SIG-M5 (cell line): ENCODE data around the gene SPNS3.

Experiments used
- DNase-seq: peaks from one replicate; lab custom pipeline; 2025; lab: John Stamatoyannopoulos, UW

Gene SPNS3, protein sequence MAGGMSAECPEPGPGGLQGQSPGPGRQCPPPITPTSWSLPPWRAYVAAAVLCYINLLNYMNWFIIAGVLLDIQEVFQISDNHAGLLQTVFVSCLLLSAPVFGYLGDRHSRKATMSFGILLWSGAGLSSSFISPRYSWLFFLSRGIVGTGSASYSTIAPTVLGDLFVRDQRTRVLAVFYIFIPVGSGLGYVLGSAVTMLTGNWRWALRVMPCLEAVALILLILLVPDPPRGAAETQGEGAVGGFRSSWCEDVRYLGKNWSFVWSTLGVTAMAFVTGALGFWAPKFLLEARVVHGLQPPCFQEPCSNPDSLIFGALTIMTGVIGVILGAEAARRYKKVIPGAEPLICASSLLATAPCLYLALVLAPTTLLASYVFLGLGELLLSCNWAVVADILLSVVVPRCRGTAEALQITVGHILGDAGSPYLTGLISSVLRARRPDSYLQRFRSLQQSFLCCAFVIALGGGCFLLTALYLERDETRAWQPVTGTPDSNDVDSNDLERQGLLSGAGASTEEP

DNA sequence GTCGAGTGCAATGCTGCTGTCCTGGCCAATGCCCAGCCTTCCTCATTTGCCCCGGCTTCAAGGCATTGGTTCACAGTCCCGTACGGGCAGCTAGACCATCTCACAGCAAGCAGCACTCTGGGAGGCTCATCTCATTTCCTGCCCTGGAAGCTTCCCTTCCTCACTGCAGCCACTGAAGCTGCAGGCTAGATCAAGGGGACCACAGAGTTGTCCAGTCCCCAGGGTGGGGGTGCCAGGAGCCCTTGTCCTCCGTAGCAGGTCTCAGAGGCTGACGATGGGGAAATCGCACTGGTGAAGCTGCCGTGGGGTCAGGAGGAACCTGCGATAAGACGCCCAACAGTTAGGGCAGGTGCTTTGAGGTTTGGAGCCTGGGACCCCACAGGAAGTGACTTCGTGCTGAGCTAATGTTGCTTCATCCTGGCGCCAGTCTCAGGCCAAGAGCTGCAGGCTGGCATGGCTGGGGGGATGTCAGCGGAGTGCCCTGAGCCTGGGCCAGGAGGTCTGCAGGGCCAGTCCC is at the start of gene SPNS3:
TSS of gene SPNS3 (plus strand) at position 426 of the 517 bp plus-strand sequence. CDS start at position 454, 28 bp downstream.
- peak; percentile 68 for DNase-seq

DNA sequence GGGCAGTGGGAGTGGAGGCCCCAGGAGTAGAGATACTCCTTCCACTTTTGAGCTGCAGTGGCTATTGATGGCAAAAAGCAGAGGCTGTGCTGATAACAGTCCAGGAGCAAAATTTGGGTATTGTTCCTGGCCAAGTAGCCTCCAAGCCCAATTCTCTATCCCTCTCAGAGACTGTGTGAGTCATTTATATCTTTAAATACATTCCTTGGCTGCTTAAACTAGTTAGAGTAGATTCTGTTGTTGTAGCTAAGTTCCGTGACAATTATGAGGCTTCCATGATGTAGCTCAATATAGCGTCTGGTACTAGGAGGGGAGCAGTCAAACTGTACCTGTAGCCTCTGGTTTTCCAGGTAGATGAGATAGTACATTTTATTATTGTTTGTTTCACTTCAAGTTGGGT is 47.3 kb upstream of the SPNS3 start:
- DNase-seq = no peak

DNA sequence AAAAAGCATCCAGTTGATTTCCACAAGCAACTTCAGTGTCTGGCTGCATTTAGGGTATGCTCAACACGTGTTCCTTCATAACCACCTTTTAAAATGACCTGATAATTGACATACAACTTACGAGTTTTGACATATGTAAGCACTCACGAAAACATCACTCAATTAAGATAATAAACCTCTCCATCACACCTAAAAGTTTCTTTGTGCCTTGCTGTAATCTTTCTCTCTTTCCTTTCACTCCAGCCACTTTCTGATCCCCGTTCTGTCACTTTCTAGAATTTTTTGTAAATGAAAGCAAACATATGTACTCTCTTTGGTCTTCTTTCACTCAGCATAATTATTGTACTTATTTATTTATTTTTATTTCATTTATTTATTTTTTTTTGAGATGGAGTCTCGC is 46.6 kb upstream of the SPNS3 start:
- no peak for DNase-seq

DNA sequence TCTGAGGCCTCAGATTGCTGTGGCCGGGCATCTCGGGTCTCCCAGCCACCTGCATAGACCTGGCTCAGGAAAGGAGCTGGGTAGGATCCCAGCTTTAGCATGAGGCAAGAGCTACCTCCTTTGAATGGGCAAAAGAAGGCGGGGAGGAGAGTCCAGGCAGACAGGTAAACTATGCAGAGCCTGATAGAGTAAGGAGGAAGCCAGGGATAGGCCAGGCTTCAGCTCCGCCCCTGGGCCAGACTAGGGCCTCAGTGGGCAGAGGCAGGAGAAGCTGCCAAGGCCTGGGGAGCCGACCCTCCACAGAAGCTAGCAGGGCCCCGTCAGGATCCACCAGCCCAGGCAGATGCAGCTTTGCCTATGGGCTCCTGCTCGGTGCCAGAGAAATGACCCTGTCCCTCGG is 44.7 kb upstream of the SPNS3 start:
- no peak for DNase-seq

DNA sequence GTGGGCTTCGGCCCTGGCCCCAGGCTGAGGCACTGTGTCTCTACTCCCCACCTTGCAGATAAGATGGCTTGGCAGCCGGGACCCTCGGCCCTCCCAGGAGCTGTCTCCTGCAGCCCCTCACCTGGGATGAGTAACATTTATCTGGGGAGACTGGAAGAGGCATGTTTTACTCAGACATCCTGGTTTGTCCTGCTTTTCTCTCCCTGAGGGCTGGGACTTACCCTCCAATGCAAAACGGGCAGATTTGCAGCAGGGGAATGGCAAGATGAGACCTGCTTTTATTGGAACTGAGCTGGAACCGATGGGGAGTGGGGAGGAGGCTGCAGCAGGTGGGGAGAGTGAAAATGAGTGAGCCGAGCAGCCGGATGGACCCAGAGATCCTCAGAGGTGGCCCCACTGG is 39.9 kb upstream of the SPNS3 start:
- no peak for DNase-seq

DNA sequence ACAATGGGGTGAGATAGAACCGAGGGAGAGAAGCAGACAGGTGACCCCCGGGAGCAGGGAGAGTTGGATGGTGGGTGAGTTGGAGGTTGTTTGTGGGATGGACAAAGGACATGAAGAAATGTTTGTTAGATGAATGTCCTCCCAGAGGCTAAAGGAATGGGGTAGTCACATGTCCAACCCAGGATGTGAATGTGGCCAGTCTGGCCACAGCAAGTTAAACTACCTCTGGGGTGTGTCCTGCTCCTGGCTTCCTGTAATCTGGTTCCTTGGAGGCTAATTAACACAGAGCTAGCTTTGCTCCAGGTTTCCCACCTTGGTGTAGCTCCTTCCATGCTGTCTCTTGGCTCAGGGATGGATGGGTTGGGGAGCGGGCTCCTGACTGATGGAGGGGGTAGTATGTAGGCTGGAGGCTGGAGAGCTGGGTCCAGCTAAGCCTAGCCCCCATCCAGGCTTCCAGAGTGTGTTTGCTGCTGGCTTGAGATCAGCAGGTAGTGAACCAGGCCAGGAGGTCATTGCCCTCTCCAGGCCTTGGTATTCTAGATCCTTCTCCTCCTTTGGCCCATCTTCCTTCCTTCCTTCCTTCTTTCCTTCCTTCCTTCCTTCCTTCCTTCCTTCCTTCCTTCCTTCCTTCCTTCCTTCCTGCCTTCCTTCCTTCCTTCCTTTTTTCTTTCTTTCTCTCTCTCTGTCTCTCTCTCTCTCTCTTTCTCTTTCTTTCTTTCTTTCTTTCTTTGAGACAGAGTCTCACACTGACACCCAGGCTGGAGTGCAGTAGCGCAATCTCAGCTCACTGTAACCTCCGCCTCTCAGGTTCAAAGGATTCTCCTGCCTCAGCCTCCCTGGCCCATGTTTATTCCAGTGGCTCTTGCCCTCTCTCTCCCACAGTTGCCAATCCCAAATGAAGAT is 39.3 kb upstream of the SPNS3 start:
- DNase-seq = no peak

DNA sequence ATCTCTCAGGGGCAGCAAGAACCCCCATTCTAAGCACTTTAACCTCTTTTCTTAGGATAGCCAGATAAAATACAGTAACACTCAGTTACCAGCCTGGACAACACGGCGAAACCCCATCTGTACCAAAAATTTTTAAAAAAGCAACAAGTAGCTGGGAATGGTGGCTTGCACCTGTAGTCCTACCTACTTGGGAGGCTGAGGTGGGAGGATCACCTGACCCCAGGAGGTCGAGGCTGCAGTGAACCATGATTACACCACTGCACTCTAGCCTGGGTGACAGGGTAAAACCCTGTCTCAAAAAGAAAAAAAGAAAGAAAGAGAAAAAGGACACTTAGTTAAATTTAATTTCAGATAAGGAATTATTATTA is 38.6 kb upstream of the SPNS3 start:
- no peak for DNase-seq

DNA sequence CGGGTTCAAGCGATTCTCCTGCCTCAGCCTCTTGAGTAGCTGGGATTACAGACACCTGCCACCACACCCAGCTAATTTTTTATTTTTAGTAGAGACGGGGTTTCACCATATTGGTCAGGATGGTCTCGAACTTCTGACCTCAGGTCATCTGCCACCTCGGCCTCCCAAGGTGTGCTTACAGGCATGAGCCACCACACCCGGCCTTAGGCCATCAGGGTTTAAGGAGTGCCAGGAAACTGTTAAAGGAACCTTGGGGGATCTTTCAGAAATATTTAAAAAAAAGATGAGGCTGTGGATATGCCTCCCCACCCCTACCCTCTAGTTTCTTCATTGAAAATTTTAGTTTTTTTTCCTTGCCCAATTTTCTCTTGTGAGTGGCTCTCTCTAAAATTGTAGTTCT is 35.9 kb upstream of the SPNS3 start:
- DNase-seq = no peak

DNA sequence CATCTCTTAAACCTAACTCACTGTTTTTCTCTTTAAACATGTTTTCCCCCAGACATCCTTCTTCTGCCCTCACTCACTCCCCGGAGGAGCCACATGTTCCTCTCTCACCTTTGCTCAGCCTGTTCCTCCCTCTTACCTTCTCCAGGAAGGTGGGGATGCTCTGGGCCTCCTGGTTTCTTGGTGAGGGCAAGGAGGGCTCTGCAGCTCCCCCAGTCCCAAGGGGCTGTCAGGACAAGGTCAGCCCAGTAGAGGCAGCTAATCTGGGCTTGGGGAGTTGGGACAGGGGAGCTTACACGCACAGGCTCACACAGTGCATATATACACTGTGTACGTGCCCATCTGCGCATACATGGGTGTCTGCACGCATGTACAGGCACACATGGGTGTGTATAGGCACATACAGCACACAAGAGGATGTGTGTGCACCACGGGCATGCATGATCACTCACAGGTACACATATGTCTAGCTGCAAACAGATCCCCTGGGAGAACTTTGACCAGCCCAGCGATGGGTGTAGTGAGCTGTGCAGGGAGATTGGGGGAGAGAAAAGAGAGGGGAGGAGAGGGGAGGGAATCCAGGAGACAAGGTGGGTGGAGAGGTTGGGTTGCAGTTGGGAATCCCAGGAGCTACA is 28.6 kb upstream of the SPNS3 start:
- DNase-seq = no peak

DNA sequence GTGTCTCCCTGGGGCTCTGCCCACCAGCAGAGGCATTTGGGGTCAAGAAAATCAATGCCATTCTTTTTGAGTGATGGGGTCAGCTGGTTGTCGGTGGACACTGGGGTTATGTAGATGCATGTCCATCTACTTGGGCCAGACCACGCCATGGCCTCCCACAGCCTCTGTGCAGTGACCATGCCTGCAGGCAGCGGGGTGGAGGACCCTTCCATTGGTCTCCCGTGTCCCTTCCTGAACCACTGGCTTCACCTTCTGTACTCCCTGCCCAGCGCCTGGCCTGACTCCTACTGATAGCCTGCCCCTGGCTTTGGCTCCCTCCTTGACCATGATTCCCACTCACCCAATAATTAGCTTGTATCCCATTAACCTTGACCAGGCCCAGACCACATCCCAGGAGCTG is 28.0 kb upstream of the SPNS3 start:
- no peak for DNase-seq

DNA sequence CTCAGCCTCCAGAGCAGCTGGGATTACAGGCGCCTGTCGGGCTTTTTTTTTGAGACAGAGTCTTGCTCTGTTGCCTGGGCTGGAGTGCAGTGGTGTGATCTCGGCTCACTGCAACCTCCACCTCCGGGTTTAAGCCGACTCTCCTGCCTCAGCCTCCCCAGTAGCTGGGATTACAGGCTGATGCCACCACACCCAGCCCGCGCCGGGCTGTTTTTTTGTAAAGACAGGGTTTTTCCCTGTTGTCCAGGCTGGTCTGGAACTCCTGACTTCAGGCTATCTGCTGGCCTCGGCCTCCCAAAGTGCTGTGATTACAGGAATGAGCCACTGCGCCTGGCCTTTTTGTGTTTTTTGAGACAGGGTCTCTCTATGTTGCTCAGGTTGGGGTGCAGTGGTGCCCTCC is 27.4 kb upstream of the SPNS3 start:
- no peak for DNase-seq

DNA sequence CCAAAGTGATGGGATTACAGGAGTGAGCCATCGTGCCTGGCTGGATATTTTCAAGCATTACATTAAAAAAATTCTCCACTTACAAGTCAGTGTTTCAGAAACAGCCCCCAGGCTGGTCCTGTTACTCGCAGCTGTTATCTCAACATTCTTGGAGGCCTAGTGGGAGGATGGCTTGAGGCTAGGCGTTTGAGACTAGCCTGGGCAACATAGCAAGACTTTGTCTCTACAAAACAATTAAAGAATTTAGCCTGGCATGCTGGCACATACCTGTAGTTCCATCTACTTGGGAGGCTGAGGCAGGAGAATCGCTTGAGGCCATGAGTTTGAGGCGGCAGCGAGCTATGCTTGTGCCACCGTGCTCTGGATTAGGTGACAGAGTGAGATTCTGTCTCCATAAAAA is 26.5 kb upstream of the SPNS3 start:
- no peak for DNase-seq

DNA sequence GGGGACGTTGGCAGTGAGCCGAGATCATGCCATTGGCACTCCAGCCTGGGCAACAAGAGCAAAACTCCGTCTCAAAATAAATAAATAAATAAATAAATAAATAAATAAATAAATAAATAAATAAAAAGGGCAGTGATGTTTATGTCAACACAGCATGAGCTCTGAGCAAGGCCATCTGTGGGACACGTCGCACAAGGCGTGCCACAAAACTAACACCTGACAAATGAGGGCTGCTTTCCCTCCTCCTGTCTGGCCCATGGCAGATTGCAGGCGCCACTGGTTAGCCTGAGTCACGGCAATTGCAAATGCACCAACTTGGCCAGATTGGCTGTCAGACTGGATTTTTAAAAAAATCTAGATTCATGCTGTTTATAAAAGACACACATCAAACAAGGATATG is 25.9 kb upstream of the SPNS3 start:
- no peak for DNase-seq

DNA sequence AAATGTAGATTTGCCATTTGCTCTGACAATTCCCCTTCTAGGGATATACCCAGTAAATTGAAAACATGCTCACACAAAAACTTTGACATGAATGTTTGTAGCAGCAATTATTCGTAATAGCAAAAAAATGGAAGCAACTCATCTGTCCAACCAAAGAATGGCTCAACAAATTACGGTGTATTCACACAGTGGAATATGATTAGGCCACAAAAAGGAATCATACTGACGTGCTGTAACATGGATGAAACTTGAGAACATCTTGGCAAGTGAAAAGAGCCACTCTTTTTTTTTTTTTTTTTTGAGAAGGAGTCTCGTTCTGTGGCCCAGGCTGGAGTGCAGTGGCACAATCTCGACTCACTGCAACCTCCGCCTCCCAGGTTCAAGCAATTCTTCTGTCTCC is 24.1 kb upstream of the SPNS3 start:
- no peak for DNase-seq

DNA sequence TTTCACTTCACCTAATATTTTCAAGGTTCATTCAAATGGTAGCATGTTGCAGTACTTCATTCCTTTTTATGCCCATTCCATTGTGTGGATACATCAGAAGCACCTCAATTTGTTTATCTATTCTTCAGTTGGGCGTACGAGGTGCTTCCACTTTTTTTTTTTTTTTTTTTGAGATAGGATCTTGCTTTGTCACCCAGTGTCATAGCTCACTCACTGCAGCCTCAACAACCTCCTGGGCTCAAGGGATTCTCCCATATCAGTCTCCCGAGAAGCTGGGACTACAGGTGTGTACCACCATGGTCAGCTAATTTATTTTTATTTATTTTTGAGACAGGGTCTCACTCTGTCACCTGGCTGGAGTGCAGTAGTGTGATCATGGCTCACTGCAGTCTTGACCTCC is 22.5 kb upstream of the SPNS3 start:
- DNase-seq = no peak

DNA sequence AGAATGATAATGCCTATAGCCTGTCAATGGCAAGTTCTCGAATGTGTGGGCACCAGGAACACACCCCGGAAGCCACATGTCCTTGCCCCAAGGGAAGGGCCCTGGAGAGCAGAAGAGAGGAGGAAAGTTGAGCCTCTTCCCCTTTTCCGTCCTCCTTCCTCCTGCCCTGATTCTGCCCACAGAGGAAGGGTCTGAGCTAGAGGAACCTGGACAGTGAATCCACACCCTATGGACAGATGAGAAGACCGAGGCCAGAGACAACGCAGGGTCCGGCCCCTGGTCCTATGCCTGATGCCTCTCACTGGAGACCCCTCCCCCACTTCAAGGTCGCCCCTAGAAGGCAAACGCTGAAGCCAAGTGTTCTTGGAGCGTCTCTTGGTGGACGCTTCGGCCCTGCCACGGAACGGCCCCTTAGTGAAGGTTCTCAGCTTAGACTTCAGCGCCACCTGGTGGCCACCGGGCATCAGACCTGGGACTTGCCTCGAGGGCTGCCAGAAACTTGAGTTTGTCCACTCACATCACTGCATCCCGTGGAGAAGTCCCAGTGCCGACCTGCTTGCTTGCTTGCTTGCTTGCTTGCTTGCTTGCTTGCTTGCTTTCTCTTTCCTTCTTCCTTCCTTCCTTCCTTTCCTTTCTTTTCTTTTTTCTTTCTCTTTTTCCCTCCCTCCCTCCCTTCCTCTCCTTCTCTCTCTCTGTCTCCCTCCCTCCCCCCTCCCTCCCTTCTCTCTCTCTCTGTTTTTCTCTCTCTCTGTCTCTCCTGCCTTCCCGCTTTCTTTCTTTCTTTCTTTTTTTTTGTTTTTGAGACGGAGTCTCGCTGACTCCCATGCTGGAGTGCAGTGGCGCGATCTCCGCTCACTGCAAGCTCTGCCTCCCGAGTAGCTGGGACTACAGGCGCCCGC is 20.6 kb upstream of the SPNS3 start:
- DNase-seq = peak; percentile 35

DNA sequence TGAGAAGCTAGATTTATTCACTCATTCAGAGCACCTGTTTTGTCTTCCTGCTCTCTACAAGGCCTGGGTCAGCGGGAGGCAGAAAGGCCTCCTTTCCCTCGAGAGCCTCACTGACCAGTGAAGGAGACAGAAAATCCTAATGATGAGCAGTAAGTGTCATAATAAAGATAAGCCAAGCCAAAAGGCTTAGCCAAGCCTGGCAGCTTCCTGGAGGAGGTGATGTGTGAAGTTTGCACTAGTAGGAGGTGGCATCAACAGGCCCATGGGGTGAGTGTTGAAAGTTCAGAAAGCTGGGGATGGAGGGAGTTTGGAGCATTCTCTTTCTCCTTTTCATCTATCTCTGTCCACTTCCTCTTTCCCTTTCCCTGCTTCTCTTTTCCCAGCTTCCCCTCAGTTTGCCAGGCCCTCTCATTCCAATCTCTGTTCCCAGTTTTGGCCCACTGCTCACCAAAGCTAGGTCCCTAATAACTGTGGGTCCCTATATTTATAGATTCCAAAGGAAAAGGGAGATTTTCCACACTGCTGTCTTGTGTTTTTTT is 16.5 kb upstream of the SPNS3 start:
- no peak for DNase-seq

DNA sequence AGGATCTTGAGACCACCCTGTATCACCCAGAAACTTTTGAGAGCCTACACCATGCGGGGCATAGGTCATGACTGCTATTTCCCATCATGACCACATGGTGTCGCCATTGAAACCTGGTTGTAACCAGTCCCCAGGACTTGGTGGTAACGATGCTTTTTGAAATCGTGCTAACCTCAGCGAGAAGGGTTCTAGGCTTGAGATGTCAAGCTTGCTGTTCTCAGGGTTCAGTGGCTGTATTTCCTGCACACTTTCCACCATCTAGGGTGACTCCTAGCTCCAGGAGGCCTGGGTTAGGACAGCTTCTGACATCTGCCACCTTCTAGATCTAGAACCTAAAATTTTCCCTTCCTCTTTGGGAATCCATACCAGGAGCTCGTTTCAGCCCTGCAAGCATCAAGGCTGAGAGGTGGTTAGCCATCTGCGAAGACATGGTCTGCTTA is 13.0 kb upstream of the SPNS3 start:
- DNase-seq = peak; percentile 48

DNA sequence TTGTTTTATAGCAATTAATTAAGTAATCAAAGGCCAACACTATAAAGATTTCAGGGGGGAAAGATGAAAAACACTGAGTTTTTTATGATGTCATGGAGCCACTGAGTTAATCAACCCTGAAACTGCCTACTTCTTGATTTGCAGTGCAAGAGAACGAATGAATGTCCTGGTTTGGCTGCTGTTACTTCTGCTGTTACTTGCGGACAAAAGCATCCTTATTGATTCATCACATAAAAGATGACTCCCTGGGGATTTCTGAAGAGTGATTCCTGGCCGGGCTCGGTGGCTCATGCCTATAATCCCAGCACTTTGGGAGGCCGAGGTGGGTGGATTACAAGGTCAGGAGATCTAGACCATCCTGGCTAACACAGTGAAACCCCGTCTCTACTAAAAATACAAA is 10.9 kb upstream of the SPNS3 start:
- DNase-seq = no peak

DNA sequence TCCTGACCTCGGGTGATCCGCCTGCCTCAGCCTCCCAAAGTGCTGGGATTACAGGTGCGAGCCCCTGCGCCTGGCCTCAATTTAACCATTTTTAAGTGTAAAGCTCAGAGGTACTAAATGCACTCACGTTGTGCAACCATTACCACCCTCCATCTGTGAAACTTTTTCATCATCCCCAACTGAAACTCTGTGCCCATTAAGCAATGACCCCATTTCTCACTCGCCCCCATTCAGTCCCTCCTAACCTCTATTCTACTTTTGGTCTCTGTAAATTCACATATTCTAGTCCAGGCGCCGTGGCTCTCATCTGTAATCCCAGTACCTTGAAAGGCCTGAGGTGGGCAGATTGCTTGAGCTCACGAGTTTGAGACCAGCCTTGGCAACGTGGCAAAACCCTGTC is 8.3 kb upstream of the SPNS3 start:
- DNase-seq = no peak
